ENCODE measurements around the gene CLEC11A.

- TF ChIP-seq YY1 (IDR thresholded peaks at IDR 0.05) (no peak), CTCF (IDR thresholded peaks at IDR 0.05; ENCODE audit: low read depth, low read length, missing input control) (no peak), ZBTB33 (IDR thresholded peaks at IDR 0.05) (no peak), ATF3 (IDR thresholded peaks at IDR 0.05) (no peak), RAD21 (IDR thresholded peaks at IDR 0.05) (no peak), JUND (IDR thresholded peaks at IDR 0.05) (no peak), TAF1 (conservative IDR thresholded peaks at IDR 0.05) (no peak), EGR1 (IDR thresholded peaks at IDR 0.05; ENCODE audit: low read depth in 2 of 2) (no peak), RXRA (IDR thresholded peaks at IDR 0.05) (no peak), FOXA1 (IDR thresholded peaks at IDR 0.05) (no peak)
Observed at GRCh38 chr19:50739914-50740426, 16.8 kb downstream of the CLEC11A start.

All from liver (tissue), 3 donors.